ENCODE measurements around the gene MCAT. TPM values are rescaled to one million over a fixed set of nuclear protein-coding genes. Genes with fewer than 3 reads are reported as not detected.

Gene MCAT
- total RNA-seq, 1 donor from 2014 or later, result 4.6 TPM

GRCh38 chr22:43181321-43182076 is 38.3 kb upstream of the MCAT start:
- H3K36me3 ChIP-seq, result peaks cover 25 to 31% of the 10 kb centered on the region in 2 donors
- no peaks in the 10 kb centered on the region for H3K9me3 ChIP-seq
- H3K4me1 ChIP-seq, result peaks cover 0 to 13% of the 10 kb centered on the region in 2 donors
- TF ChIP-seq CTCF (IDR thresholded peaks at IDR 0.05), result no peak
- H3K27me3 ChIP-seq, result no peaks in the 10 kb centered on the region
- no peak overlapping the region for H3K4me3 ChIP-seq
- intact Hi-C loops (cut with DNase I), result loop anchor here (10.0 kb wide), 1 partner anchor 1107 kb away; the partner anchor contains the start of genes NAGA, PHETA2 and SMDT1
- no peak for DNase-seq (ENCODE audit: low spot score in 2 of 2)
- H3K27ac ChIP-seq, result no peak overlapping the region

- TF ChIP-seq CTCF (IDR thresholded peaks at IDR 0.05), result no peak
- intact Hi-C loops (cut with DNase I), result loop anchor here (10.0 kb wide), 1 partner anchor 1106 kb away; the partner anchor contains the start of genes NAGA, PHETA2 and SMDT1
- Histone ChIP-seq H3K36me3 (peaks cover 25 to 38% of the 10 kb centered on the region in 2 donors), H3K27me3 (no peaks in the 10 kb centered on the region), H3K4me3 (no peak overlapping the region), H3K9me3 (no peaks in the 10 kb centered on the region), H3K4me1 (peaks cover 0 to 4% of the 10 kb centered on the region in 2 donors), H3K27ac (no peak overlapping the region)
- DNase-seq (ENCODE audit: low spot score in 2 of 2), result no peak
Observed at GRCh38 chr22:43180670-43181069, 37.5 kb upstream of the MCAT start.

GRCh38 chr22:43179911-43180195 is 36.7 kb upstream of the MCAT start:
- intact Hi-C loops (cut with DNase I), result loop anchor here (10.0 kb wide), 1 partner anchor 1105 kb away; the partner anchor contains the start of genes NAGA, PHETA2 and SMDT1
- Histone ChIP-seq H3K27ac (no peak overlapping the region), H3K27me3 (no peaks in the 10 kb centered on the region), H3K4me1 (no peaks in the 10 kb centered on the region), H3K36me3 (peaks cover 28 to 45% of the 10 kb centered on the region in 2 donors), H3K4me3 (no peak overlapping the region), H3K9me3 (no peaks in the 10 kb centered on the region)
- DNase-seq (ENCODE audit: low spot score in 2 of 2), result no peak
- no peak for TF ChIP-seq CTCF (IDR thresholded peaks at IDR 0.05)

GRCh38 chr22:43179146-43179910 is 36.1 kb upstream of the MCAT start:
- DNase-seq (ENCODE audit: low spot score in 2 of 2), result no peak
- Histone ChIP-seq H3K4me1 (no peaks in the 10 kb centered on the region), H3K27ac (no peak overlapping the region), H3K27me3 (no peaks in the 10 kb centered on the region), H3K4me3 (no peak overlapping the region), H3K9me3 (no peaks in the 10 kb centered on the region), H3K36me3 (peaks cover 31 to 50% of the 10 kb centered on the region in 2 donors)
- TF ChIP-seq CTCF (IDR thresholded peaks at IDR 0.05), result no peak
- intact Hi-C loops (cut with DNase I), result no loop called here

- no peak overlapping the region for H3K4me3 ChIP-seq
- H3K27me3 ChIP-seq, result no peaks in the 10 kb centered on the region
- intact Hi-C loops (cut with DNase I), result no loop called here
- no peaks in the 10 kb centered on the region for H3K9me3 ChIP-seq
- H3K27ac ChIP-seq, result no peak overlapping the region
- peaks cover 47 to 64% of the 10 kb centered on the region in 2 donors for H3K36me3 ChIP-seq
- H3K4me1 ChIP-seq, result no peaks in the 10 kb centered on the region
- DNase-seq (ENCODE audit: low spot score in 2 of 2), result no peak
- no peak for TF ChIP-seq CTCF (IDR thresholded peaks at IDR 0.05)
Observed at GRCh38 chr22:43177479-43177878, 34.3 kb upstream of the MCAT start.
